Hematopoietic multipotent progenitor cell treated with erythropoietin and hydrocortisone succinate and interleukin-3 and kit ligand, for 8 days (in vitro differentiated cells): ENCODE measurements around the gene SH3BP4.

Experiments used
- DNase-seq: peaks from one replicate; pipeline ENCODE4 v3.0.0-alpha.2; 2015

SH3BP4 gene

GRCh38 chr2:235063471-235063961 lies 111.7 kb downstream of the SH3BP4 start:
- no peak for DNase-seq

DNA sequence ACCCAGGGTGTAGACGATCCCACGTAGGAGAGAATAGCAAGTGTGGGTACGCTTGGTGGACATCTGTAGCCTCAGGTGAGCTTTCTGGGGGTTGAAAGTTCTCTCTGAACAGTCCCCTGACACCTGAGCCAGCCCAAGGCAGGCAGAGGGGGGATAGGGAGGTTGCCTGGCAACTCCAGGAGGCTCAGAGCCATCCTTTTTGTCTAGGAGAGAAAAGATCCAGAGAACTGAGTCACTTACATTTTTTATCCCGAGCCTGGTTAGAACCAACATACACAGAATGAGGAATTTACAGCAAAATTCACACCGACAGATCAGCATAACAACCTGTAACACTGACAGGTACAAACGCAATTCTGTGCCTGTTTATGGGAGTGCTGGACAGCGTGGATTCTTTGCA lies 113.2 kb downstream of the SH3BP4 start:
- DNase-seq, result no peak

GRCh38 chr2:235066490-235066889 lies 114.7 kb downstream of the SH3BP4 start:
- DNase-seq, result no peak

DNA sequence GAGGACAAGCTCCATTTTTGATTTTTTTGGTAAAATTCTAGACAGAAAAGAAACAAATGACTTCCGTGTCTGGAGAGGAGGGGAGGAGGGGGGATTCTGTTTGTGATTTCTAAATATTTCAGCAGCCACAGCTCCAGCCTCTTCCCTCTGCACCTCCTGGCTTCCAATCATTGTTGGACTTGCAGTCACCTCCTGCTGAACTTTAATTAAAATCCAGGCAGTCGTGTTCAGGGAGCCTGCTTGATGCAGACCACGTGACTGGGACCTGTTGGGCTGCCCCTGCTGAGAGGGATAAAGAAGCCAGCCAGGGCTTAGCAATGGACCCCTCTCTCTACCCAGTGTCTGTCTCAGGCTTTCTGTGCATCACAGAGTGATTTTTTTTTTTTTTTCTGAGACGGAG lies 115.1 kb downstream of the SH3BP4 start:
- DNase-seq, result no peak

DNA sequence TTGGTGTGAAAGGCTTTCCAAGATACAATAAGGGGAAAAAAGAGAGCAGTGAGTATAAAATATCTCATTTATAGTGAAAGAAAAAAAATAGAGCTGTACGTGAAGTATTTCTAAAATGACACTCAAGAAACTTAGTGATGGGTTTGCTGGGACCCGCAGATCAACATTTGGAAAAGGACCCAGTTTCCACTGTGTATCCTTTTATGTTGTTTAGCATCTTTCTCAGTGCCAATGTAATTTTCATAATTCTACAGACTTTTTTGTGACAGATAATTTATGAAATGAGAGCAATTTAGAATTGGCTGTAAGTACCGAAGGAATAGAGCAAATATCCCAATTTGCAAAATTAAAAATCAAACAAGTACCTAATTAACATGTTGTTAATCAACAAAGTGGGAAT lies 116.9 kb downstream of the SH3BP4 start:
- no peak for DNase-seq

- no peak for DNase-seq
Observed at GRCh38 chr2:235070063-235070706, 118.4 kb downstream of the SH3BP4 start.

- no peak for DNase-seq
Observed at GRCh38 chr2:235073868-235074413, 122.1 kb downstream of the SH3BP4 start.

DNA sequence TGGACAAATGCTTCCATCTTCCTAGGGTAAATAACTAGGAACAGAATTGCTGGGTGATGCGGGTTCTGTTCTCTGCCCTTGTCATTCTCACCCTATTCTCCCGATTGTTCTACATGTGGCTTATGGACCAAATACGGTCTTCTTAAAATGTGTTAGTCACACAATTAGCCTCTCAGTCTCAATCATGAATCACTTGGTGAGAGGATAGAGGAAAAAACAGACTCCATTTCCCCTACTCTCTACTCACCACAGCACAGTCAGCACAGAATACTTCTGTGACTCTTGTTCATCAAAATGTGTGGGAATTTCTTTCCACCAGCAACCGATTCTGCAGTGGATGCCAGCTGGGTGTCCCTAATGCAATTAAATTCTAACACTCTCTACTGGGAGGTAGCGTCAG lies 125.2 kb downstream of the SH3BP4 start:
- no peak for DNase-seq

DNA sequence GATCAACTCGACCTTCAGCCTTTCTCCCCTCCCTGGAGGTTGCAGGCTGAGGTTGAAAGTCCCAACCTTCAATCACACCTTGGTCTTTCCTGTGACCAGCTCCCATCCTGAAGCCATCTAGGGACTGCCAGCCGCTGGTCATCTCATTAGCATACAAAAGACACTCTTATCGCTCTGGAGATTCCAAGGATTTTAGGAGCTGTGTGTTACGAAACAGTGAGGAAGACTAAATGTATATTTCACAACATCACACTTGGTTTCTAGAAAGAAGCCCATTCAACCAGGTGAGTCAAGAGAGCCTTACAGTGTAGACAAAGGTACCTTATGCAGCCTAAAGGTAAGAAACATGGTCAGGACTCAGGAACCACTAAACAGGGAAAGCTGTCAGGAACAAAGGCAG lies 126.4 kb downstream of the SH3BP4 start:
- DNase-seq, result no peak

- DNase-seq, result no peak
Observed at GRCh38 chr2:235078914-235079472, 127.2 kb downstream of the SH3BP4 start.

GRCh38 chr2:235080101-235080500 lies 128.3 kb downstream of the SH3BP4 start:
- no peak for DNase-seq

DNA sequence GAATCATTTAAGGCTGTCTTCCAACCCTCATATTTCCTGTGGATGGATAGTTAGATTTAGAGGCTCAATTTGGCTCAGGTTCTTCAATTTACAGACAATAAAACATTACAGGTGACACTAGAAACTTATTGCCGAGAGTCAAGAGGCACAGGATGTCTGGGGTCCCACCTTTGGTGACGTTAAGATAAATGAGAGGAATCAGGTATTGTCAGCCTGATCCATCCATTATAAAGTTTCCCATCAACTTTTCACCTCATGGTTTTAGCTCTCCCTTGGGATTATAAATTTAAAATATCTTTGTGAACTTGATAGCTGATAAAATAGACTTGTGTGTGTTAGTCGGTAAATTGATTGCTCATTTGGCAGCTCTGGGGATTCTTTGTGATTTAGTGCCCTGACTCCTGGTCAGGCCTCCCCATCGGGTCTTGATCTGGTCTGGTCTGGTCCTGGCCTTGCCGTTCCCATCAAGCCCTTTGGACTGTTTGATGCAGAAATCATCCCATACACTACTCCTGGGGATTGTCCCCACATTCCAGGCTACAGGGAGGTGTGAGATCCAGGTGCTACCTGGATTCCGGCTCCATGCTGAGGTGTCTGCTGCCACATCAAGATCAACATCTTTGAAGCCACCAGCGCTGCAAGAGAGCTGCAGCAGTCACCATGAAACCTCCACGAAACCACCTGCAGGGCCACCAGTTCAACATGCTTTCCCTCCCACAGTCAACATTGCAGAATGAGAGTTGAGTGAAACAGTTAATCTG lies 130.9 kb downstream of the SH3BP4 start:
- DNase-seq, result no peak

- DNase-seq, result no peak
Observed at GRCh38 chr2:235083822-235084221, 132.0 kb downstream of the SH3BP4 start.

GRCh38 chr2:235084424-235084823 lies 132.6 kb downstream of the SH3BP4 start:
- DNase-seq, result no peak

DNA sequence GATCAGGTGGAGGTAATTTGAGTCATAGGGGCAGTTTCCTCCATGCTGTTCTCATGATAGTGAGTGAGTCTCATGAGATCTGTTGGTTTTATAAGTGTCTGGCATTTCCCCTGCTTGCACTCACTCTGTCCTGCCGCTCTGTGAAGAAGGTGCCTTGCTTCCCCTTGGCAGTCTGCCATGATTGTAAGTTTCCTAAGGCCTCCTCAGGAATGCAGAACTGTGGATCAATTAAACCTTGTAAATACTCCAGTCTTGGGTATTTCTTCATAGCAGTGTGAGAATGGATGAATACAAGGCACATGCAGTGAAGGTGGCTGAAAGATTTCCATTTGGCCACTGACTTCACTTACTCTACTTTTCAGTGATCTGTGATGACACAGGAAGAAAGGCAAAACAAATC lies 133.7 kb downstream of the SH3BP4 start:
- DNase-seq, result no peak

GRCh38 chr2:235086481-235087184 lies 134.8 kb downstream of the SH3BP4 start:
- no peak for DNase-seq

GRCh38 chr2:235087832-235088495 lies 136.1 kb downstream of the SH3BP4 start:
- no peak for DNase-seq

DNA sequence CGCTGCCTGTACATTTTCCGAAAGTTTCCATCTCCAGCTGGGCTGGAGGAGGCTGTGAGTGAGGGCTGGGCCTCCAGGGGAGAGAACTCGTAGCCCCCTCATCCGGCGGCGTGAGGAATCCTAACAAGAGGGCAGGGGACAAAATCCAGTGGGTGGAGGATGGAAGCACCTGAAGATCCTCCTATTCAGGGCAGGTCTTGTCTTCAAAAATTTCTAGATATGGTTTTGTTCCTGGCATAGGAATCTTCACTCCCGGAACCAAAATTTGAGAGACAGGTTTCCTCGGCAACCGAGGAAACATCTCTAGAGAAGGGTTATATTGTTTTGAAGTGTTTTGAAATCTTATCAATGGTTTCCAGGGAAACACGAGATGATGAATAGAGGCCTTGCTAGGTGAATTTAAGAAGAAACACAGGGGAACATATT lies 136.7 kb downstream of the SH3BP4 start:
- no peak for DNase-seq

DNA sequence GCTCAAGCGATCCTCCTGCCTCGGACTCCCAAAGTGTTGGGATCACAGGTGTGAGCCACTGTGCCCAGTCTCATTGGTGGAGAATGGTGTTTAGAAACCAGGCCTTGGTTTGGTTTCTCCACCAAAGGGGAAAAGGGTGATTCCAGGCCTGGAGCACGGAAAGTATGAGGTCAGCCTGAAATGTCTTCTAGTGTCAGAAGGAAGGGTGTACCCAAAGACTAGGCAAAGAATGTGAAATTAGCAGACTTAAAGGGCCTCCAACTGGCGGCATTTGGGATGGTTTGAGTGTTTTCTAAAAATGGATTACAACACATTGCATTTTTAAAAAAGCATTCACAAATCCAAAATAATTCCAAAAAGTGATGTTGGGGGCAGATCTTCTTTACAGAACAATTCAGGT lies 139.6 kb downstream of the SH3BP4 start:
- DNase-seq, result no peak

DNA sequence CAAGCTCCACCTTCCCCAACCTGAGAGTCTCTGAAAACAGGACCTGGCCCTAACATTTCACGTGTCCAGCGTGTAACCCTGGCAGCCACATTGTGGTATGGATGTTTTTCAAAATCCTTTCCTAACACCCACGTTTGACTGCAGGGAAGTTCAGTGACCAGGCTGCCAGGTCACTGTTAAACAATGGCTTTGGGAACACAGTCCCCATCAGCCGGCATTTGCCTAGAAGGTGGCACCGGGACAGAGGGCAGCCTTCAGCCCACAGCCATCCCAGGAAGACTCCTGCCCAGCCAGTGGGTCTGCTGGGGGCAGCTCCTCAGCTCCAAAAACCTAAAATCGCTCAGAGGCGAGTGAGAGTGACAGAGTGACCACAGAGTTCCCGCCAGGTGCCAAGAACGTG lies 140.2 kb downstream of the SH3BP4 start:
- no peak for DNase-seq

GRCh38 chr2:235092433-235093223 lies 140.8 kb downstream of the SH3BP4 start:
- DNase-seq, result no peak

- no peak for DNase-seq
Observed at GRCh38 chr2:235094457-235094856, 142.6 kb downstream of the SH3BP4 start.
